ENCODE measurements around the gene TTC33.

DNA sequence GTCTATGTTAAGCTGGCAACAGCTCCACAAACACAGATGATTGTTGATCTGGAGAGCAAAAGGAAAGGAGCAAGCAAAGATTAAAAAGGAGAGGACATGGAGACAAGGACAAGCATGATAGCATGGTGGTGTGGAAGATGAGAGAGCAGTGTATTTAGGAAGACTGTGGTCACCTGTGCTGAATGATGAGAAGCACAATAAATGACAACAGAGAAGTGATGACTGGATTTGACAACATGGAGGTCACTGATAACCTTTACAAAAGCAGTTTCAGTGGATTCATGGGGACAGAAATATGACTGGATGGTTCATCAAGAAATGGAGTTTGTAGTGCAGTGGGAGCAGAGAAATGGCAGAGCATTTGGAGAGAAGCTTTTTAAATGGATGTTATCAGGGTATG, 20.2 kb downstream of the TTC33 start:
- TF ChIP-seq, protein P1, sequence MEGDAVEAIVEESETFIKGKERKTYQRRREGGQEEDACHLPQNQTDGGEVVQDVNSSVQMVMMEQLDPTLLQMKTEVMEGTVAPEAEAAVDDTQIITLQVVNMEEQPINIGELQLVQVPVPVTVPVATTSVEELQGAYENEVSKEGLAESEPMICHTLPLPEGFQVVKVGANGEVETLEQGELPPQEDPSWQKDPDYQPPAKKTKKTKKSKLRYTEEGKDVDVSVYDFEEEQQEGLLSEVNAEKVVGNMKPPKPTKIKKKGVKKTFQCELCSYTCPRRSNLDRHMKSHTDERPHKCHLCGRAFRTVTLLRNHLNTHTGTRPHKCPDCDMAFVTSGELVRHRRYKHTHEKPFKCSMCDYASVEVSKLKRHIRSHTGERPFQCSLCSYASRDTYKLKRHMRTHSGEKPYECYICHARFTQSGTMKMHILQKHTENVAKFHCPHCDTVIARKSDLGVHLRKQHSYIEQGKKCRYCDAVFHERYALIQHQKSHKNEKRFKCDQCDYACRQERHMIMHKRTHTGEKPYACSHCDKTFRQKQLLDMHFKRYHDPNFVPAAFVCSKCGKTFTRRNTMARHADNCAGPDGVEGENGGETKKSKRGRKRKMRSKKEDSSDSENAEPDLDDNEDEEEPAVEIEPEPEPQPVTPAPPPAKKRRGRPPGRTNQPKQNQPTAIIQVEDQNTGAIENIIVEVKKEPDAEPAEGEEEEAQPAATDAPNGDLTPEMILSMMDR (IDR thresholded peaks at IDR 0.05; ENCODE audit: poor library complexity, severe bottlenecking): no peak
- no peak for TF ChIP-seq REST (IDR thresholded peaks at IDR 0.05; ENCODE audit: borderline replicate concordance)
- TF ChIP-seq TAF1 (IDR thresholded peaks at IDR 0.05; ENCODE audit: low read depth): no peak
- TF ChIP-seq RAD21 (conservative IDR thresholded peaks at IDR 0.05): no peak
- TF ChIP-seq EP300 (conservative IDR thresholded peaks at IDR 0.05; ENCODE audit: poor library complexity, severe bottlenecking): no peak
- no peak for TF ChIP-seq POLR2AphosphoS5 (IDR thresholded peaks at IDR 0.05)
- TF ChIP-seq EZH2 (IDR thresholded peaks at IDR 0.05; ENCODE audit: borderline replicate concordance, insufficient read depth, low read length, poor library complexity, severe bottlenecking): no peak
- TF ChIP-seq MXI1 (conservative IDR thresholded peaks at IDR 0.05; ENCODE audit: poor library complexity, severe bottlenecking): no peak

All from neural cell (in vitro differentiated cells).